IMR-90 (cell line): Measurements from ENCODE around the gene ARID5A. TPM values are rescaled to one million over a fixed set of nuclear protein-coding genes. Genes with fewer than 3 reads are reported as not detected.

Source experiments
- ATAC-seq: fragments of 200-7000 bp; cut with Tn5 transposase; 2 replicates; pipeline ENCODE4 v1.9.1; 2020; ENCODE audit warnings: low read depth, mild to moderate bottlenecking, moderate library complexity
- BruUV-seq: library from RNA; stranded (reverse); fragments of 400-500 nt; replicated peaks from 2 replicates; lab custom pipeline; 2021; lab: Mats Ljungman, UMichigan
- CTCF ChIA-PET: fragments of 300-600 bp; formaldehyde crosslinking; extraction: SDS; loops from one replicate; lab custom pipeline; 2021; ENCODE audit warnings: antibody characterized with exemption; lab: Yijun Ruan, JAX
- POLR2A ChIA-PET: fragments of 300-600 bp; sonication (Branson Sonifier 250); formaldehyde crosslinking; loops from one replicate; lab custom pipeline; 2022; ENCODE audit warnings: antibody characterized with exemption; ENCODE audit not compliant: unreplicated experiment; lab: Charles Lee
- DNase-seq: peaks from one replicate; pipeline ENCODE4 v3.0.0; 2013
- H2AFZ ChIP-seq: replicated peaks from 2 replicates; pipeline ENCODE3; 2013; ENCODE audit warnings: low read length, mild to moderate bottlenecking; ENCODE audit not compliant: poor library complexity
- H2AK5ac ChIP-seq: 2 replicates; pipeline ENCODE4 v1.6.1; 2013; ENCODE audit warnings: low read depth, low read length, inconsistent platforms
- H2AK9ac ChIP-seq: replicated peaks from 2 replicates; pipeline ENCODE3; 2013; ENCODE audit warnings: mild to moderate bottlenecking, low read depth, low read length, moderate library complexity; ENCODE audit not compliant: poor library complexity
- H2BK120ac ChIP-seq: 2 replicates; pipeline ENCODE4 v1.6.1; 2013; ENCODE audit warnings: low read depth, low read length, inconsistent platforms
- H2BK15ac ChIP-seq: 3 replicates; pipeline ENCODE4 v1.6.1; 2013; ENCODE audit warnings: low read depth, low read length, inconsistent platforms
- H2BK20ac ChIP-seq: 2 replicates; pipeline ENCODE4 v1.6.1; 2013; ENCODE audit warnings: low read depth, mild to moderate bottlenecking, inconsistent platforms, low read length, moderate library complexity
- H2BK5ac ChIP-seq: 2 replicates; pipeline ENCODE4 v1.6.1; 2013; ENCODE audit warnings: mild to moderate bottlenecking, low read depth, low read length, inconsistent platforms; ENCODE audit not compliant: poor library complexity, severe bottlenecking
- H3K14ac ChIP-seq: replicated peaks from 2 replicates; pipeline ENCODE4 v1.6.1; 2013; ENCODE audit warnings: low read depth, low read length, inconsistent platforms
- H3K18ac ChIP-seq: 2 replicates; pipeline ENCODE4 v1.6.1; 2013; ENCODE audit warnings: low read depth, low read length, control low read depth
- H3K23ac ChIP-seq: 2 replicates; pipeline ENCODE4 v1.6.1; 2013; ENCODE audit warnings: low read depth, low read length, inconsistent platforms
- H3K27ac ChIP-seq: 2 replicates; pipeline ENCODE4 v1.5.1; 2013; ENCODE audit warnings: mild to moderate bottlenecking, control low read depth, low read length; ENCODE audit not compliant: insufficient read depth
- H3K27me3 ChIP-seq: 2 replicates; pipeline ENCODE4 v1.6.1; 2013; ENCODE audit warnings: low read length; ENCODE audit not compliant: control insufficient read depth, insufficient read depth
- H3K36me3 ChIP-seq: 2 replicates; pipeline ENCODE4 v1.6.1; 2013; ENCODE audit warnings: low read length, mixed read lengths; ENCODE audit not compliant: control insufficient read depth, insufficient read depth
- H3K4ac ChIP-seq: 2 replicates; pipeline ENCODE4 v1.6.1; 2013; ENCODE audit warnings: low read depth, low read length, inconsistent platforms
- H3K4me1 ChIP-seq: 2 replicates; pipeline ENCODE4 v1.6.1; 2013; ENCODE audit warnings: low read length, mixed read lengths; ENCODE audit not compliant: control insufficient read depth, insufficient read depth
- H3K4me2 ChIP-seq: 2 replicates; pipeline ENCODE4 v1.6.1; 2013; ENCODE audit warnings: low read depth, mild to moderate bottlenecking, control low read depth, low read length, moderate library complexity
- H3K4me3 ChIP-seq: 2 replicates; pipeline ENCODE4 v1.5.1; 2013; ENCODE audit warnings: low read depth, mild to moderate bottlenecking, control low read depth, low read length, moderate library complexity; ENCODE audit not compliant: insufficient read depth
- H3K56ac ChIP-seq: 2 replicates; pipeline ENCODE4 v1.6.1; 2013; ENCODE audit warnings: low read length, inconsistent platforms; ENCODE audit not compliant: insufficient read depth; ENCODE audit errors: extremely low read depth
- H3K79me1 ChIP-seq, 2 experiments: 2 replicates each; pipeline ENCODE4 v1.6.1; 2013; ENCODE audit warnings: low read length in 2 of 2, inconsistent platforms in 1 of 2, low read depth in 1 of 2
- H3K9ac ChIP-seq: 2 replicates; pipeline ENCODE4 v1.6.1; 2013; ENCODE audit warnings: low read depth, low read length, control low read depth
- H3K9me1 ChIP-seq: 2 replicates; pipeline ENCODE4 v1.6.1; 2013; ENCODE audit warnings: low read length, inconsistent platforms; ENCODE audit not compliant: insufficient read depth
- H3K9me3 ChIP-seq: 2 replicates; pipeline ENCODE4 v1.6.1; 2013; ENCODE audit warnings: low read length; ENCODE audit not compliant: control insufficient read depth, insufficient read depth
- H4K20me1 ChIP-seq: 2 replicates; pipeline ENCODE4 v1.6.1; 2013; ENCODE audit warnings: low read length, inconsistent platforms; ENCODE audit not compliant: insufficient read depth
- H4K5ac ChIP-seq: 2 replicates; pipeline ENCODE4 v1.6.1; 2013; ENCODE audit warnings: mild to moderate bottlenecking, low read depth, low read length, control low read depth
- H4K8ac ChIP-seq, 2 experiments: 2 replicates each; pipeline ENCODE4 v1.6.1; 2013; ENCODE audit warnings: low read depth in 2 of 2, low read length in 2 of 2, control low read depth in 1 of 2, inconsistent platforms in 1 of 2
- H4K91ac ChIP-seq: 2 replicates; pipeline ENCODE4 v1.6.1; 2013; ENCODE audit warnings: low read depth, low read length, inconsistent platforms; ENCODE audit not compliant: insufficient read depth
- BHLHE40 ChIP-seq: fragments of 150-350 bp; IDR thresholded peaks from 2 replicates; pipeline ENCODE4 v1.6.1; 2016; ENCODE audit warnings: mild to moderate bottlenecking, low read depth, low read length
- CHD1 ChIP-seq: IDR thresholded peaks from 2 replicates; pipeline ENCODE4 v1.6.1; 2012; ENCODE audit warnings: low read depth, low read length, improper control_type of control experiment
- FOS ChIP-seq: fragments of 150-350 bp; IDR thresholded peaks from 2 replicates; pipeline ENCODE4 v1.6.1; 2016; ENCODE audit warnings: low read depth, low read length
- WGBS, 2 experiments: methylation state at CpG; one replicate each; pipeline versions ENCODE4 v1.1.5 to v1.1.7; 2013; ENCODE audit warnings: missing lambda C conversion rate in 2 of 2; ENCODE audit not compliant: insufficient read length in 1 of 2; ENCODE audit errors: extremely low coverage in 2 of 2; 5-methylcytosine and 5-hydroxymethylcytosine counted together
- dilution Hi-C: fragments of 300-500 bp; cut with HindIII; formaldehyde crosslinking; loops from one replicate; pipeline ENCODE4 v1.14.3; 2018; ENCODE audit warnings: low sequenced_read_pairs; ENCODE audit not compliant: unreplicated experiment
- in situ Hi-C: fragments of 300-500 bp; cut with MboI; formaldehyde crosslinking; loops from 3 replicates; pipeline ENCODE4 v1.14.3; 2019; ENCODE audit warnings: low sequenced_read_pairs, inconsistent platforms, mixed read lengths
- intact Hi-C: fragments of 100-400 bp; cut with micrococcal nuclease; formaldehyde crosslinking; loops from 2 replicates; pipeline ENCODE4 v1.10.0; 2022
- polyA plus RNA-seq, 3 experiments: library from polyadenylated mRNA; depleted of rRNA; stranded (reverse); fragments of >200 nt; gene quantifications; 2 replicates each; pipeline ENCODE4 v1.2.3, GENCODE V29; 2012; ENCODE audit warnings: low replicate concordance in 1 of 3
- total RNA-seq: library from RNA; depleted of rRNA; stranded (reverse); fragments of >200 nt; gene quantifications from 2 replicates; pipeline ENCODE4 v1.2.3, GENCODE V29; 2012

ARID5A gene
- total and polyA plus RNA-seq, 2 of the 4 experiments (the other 2 are of a cell fraction), result 2.3 to 6.7 TPM

DNA sequence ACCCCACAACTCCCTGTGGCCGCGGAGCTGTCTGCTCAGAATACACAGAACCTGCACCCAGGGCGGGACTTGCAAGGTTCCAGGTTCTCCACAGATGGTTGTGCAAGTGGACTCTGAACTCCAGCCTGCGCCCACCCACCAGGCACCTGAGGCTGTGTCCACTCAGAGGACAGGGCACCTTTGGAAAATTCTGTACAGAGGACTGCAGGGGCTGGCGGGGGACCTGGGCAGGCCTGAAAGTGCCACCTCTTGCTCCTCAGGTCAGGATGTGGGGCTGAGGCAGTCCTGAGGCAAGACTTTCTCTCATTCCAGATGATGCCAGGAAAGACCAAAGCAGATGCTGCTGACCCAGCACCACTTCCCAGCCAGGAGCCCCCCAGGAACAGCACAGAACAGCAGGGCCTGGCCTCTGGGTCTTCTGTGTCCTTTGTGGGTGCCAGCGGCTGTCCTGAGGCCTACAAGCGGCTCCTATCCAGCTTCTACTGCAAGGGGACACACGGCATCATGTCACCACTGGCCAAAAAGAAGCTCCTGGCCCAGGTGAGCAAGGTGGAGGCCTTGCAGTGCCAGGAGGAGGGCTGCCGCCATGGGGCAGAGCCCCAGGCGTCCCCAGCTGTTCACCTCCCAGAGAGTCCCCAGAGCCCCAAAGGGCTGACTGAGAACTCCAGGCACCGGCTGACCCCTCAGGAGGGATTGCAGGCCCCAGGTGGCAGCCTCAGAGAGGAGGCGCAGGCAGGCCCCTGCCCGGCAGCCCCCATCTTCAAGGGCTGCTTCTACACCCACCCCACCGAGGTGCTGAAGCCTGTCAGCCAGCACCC is 14.4 kb downstream of the ARID5A start:
- dilution Hi-C loops (no loop called here), in situ Hi-C loops (no loop called here), intact Hi-C loops (no loop called here)
- no peak overlapping the region for H3K23ac ChIP-seq
- no peaks in the 10 kb centered on the region for H3K9me1 ChIP-seq
- H3K79me1 ChIP-seq, result peaks cover 4 to 14% of the 10 kb centered on the region in 2 experiments; a peak in 2 of 4 replicates
- CTCF ChIA-PET, result no interaction called here
- no peak overlapping the region for H2BK120ac ChIP-seq
- H2BK15ac ChIP-seq, result no peak overlapping the region
- WGBS, 2 experiments, result 100% methylated on average over 2 of the region's 14 CpGs; no CpG with 5 or more reads in 1 of the 2 experiments
- H3K9ac ChIP-seq, result no peak overlapping the region
- H2AFZ ChIP-seq, result no peak overlapping the region
- peaks cover 25% of the 10 kb centered on the region for H3K36me3 ChIP-seq
- H3K27me3 ChIP-seq, result no peaks in the 10 kb centered on the region
- H2AK5ac ChIP-seq, result no peak overlapping the region
- peaks cover 5% of the 10 kb centered on the region; the same call in 1 of the 2 replicates for H3K4me1 ChIP-seq
- H3K4me3 ChIP-seq, result no peak overlapping the region
- no peak overlapping the region for H4K5ac ChIP-seq
- H4K8ac ChIP-seq, result no peak overlapping the region
- H3K9me3 ChIP-seq, result no peaks in the 10 kb centered on the region
- H4K91ac ChIP-seq, result no peak overlapping the region
- no peak overlapping the region for H2BK5ac ChIP-seq
- H3K4me2 ChIP-seq, result no peak overlapping the region
- TF ChIP-seq FOS (no peak), CHD1 (no peak), BHLHE40 (no peak)
- DNase-seq (no peak), ATAC-seq (no peak)
- H3K18ac ChIP-seq, result no peak overlapping the region
- no peak overlapping the region for H3K14ac ChIP-seq
- no peak overlapping the region for H2BK20ac ChIP-seq
- BruUV-seq, result no TSS peak
- H3K56ac ChIP-seq, result no peak overlapping the region
- H3K27ac ChIP-seq, result no peak overlapping the region
- POLR2A ChIA-PET, result no interaction called here
- peaks cover 8% of the 10 kb centered on the region for H4K20me1 ChIP-seq
- H2AK9ac ChIP-seq, result peak overlapping the region; percentile 55
- H3K4ac ChIP-seq, result no peak overlapping the region
